ENCODE data around the gene CFP. TPM values are rescaled to one million over a fixed set of nuclear protein-coding genes. Genes with fewer than 3 reads are reported as not detected.

Gene CFP
- total RNA-seq, 4 donors from 2014 or later = 0.60 to 10.0 (median 3.0) TPM

- intact Hi-C loops (cut with DNase I; ENCODE audit: low total_unique reads) (no loop called here), in situ Hi-C loops (cut with MboI; ENCODE audit: low pct_ligation_motif_present in 1 of 4, low pct_unique_long_range_greater_than_20kb in 1 of 4, low sequenced_read_pairs in 3 of 4) (no loop called here)
- peak; percentile 74 for DNase-seq
- H3K36me3 ChIP-seq = no peaks in the 10 kb centered on the region
- peaks cover 0 to 4% (median 2%) of the 10 kb centered on the region in 4 donors for H3K4me1 ChIP-seq
- H3K4me3 ChIP-seq = peak within 1 kb of the TSS in 2 of 4 donors; percentile 6 to 43
- 64% methylated on average over 71 of the region's 88 CpGs; no CpG with 5 or more reads in 1 of the 2 donors for WGBS, 2 donors (ENCODE audit: low coverage in 1 of 2)
- TF ChIP-seq POLR2AphosphoS5 (IDR thresholded peaks at IDR 0.05) (no peak), CTCF (IDR thresholded peaks at IDR 0.05) (peak in 2 of 5 experiments; percentile 8 to 23)
- H3K27ac ChIP-seq = no peak within 1 kb of the TSS
- no peaks in the 10 kb centered on the region for H3K9me3 ChIP-seq
- H3K27me3 ChIP-seq = peaks cover 5% of the 10 kb centered on the region
These were observed 10.0 kb downstream of the CFP start, which contains the start of gene SYN1 for GRCh38 chrX:47619486-47620302. Gene SYN1, minus strand, starts transcription at chrX:47619857. Its CDS starts 129 bp downstream, at chrX:47619728.

- no peak for DNase-seq
- 69 to 80% methylated on average over 2 to 32 of the region's 32 CpGs for WGBS, 2 donors (ENCODE audit: low coverage in 1 of 2)
- in situ Hi-C loops (cut with MboI; ENCODE audit: low pct_ligation_motif_present in 1 of 4, low pct_unique_long_range_greater_than_20kb in 1 of 4, low sequenced_read_pairs in 3 of 4) (no loop called here), intact Hi-C loops (cut with DNase I; ENCODE audit: low total_unique reads) (no loop called here)
- Histone ChIP-seq H3K27ac (no peak overlapping the region), H3K36me3 (no peaks in the 10 kb centered on the region), H3K4me3 (peak overlapping the region in 1 of 4 donors; percentile 43), H3K9me3 (no peaks in the 10 kb centered on the region), H3K4me1 (peaks cover 0 to 4% (median 2%) of the 10 kb centered on the region in 4 donors), H3K27me3 (peaks cover 5% of the 10 kb centered on the region)
- TF ChIP-seq EP300 (IDR thresholded peaks at IDR 0.05; ENCODE audit: low read depth) (no peak), CTCF (IDR thresholded peaks at IDR 0.05) (no peak), POLR2A (IDR thresholded peaks at IDR 0.05) (no peak), POLR2AphosphoS5 (IDR thresholded peaks at IDR 0.05) (no peak)
These were observed 10.7 kb downstream of the CFP start for GRCh38 chrX:47618923-47619485.

DNA sequence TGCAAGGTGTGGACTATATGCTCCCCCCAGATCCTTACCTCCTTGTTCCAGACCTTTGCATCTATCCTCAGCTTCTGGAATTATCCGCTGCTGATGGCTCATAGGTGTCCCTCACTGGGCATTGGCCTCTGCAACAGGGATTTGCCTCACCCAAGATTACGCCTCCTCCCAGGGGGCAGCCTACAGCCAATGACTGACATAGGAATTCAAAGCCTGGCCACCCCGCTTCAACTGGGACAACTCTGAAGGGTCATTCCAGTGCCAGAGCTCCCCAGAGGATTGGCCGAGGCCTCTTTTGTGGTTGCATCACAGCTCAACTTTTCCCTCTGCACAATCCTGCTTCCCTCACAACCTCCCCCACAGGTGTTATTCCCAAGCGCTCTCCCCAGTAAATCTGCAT is 15.1 kb downstream of the CFP start:
- TF ChIP-seq POLR2A (IDR thresholded peaks at IDR 0.05) (no peak), CTCF (IDR thresholded peaks at IDR 0.05) (no peak), EP300 (IDR thresholded peaks at IDR 0.05; ENCODE audit: low read depth) (no peak), POLR2AphosphoS5 (IDR thresholded peaks at IDR 0.05) (no peak)
- Histone ChIP-seq H3K4me1 (peaks cover 0 to 3% (median 0%) of the 10 kb centered on the region in 4 donors), H3K4me3 (no peak overlapping the region), H3K27me3 (peaks cover 5% of the 10 kb centered on the region), H3K36me3 (no peaks in the 10 kb centered on the region), H3K9me3 (no peaks in the 10 kb centered on the region), H3K27ac (no peak overlapping the region)
- DNase-seq = no peak
- in situ Hi-C loops (cut with MboI; ENCODE audit: low pct_ligation_motif_present in 1 of 4, low pct_unique_long_range_greater_than_20kb in 1 of 4, low sequenced_read_pairs in 3 of 4) = no loop called here
- WGBS, 2 donors (ENCODE audit: low coverage in 1 of 2) = 78 to 80% methylated on average over 1 to 5 of the region's 5 CpGs
- intact Hi-C loops (cut with DNase I; ENCODE audit: low total_unique reads) = no loop called here

GRCh38 chrX:47613082-47613481 is 16.6 kb downstream of the CFP start:
- 87% methylated on average over 8 of the region's 8 CpGs; no CpG with 5 or more reads in 1 of the 2 donors for WGBS, 2 donors (ENCODE audit: low coverage in 1 of 2)
- intact Hi-C loops (cut with DNase I; ENCODE audit: low total_unique reads) = no loop called here
- in situ Hi-C loops (cut with MboI; ENCODE audit: low pct_ligation_motif_present in 1 of 4, low pct_unique_long_range_greater_than_20kb in 1 of 4, low sequenced_read_pairs in 3 of 4) = no loop called here
- no peaks in the 10 kb centered on the region for H3K36me3 ChIP-seq
- no peak overlapping the region for H3K27ac ChIP-seq
- no peak for DNase-seq
- no peaks in the 10 kb centered on the region for H3K9me3 ChIP-seq
- no peak overlapping the region for H3K4me3 ChIP-seq
- H3K27me3 ChIP-seq = no peaks in the 10 kb centered on the region
- no peaks in the 10 kb centered on the region for H3K4me1 ChIP-seq
- TF ChIP-seq CTCF (IDR thresholded peaks at IDR 0.05) (no peak), EP300 (IDR thresholded peaks at IDR 0.05; ENCODE audit: low read depth) (no peak), POLR2A (IDR thresholded peaks at IDR 0.05) (no peak), POLR2AphosphoS5 (IDR thresholded peaks at IDR 0.05) (no peak)
